Aortic smooth muscle cell (primary cell): ENCODE data around the gene C1QTNF12. TPM values are rescaled to one million over a fixed set of nuclear protein-coding genes. Genes with fewer than 3 reads are reported as not detected.

ENCODE experiments used
- total RNA-seq: library from RNA; depleted of rRNA; stranded (reverse); fragments of >200 nt; gene quantifications from 2 replicates; pipeline ENCODE4 v1.2.3, GENCODE V29; 2014

C1QTNF12 gene, protein sequence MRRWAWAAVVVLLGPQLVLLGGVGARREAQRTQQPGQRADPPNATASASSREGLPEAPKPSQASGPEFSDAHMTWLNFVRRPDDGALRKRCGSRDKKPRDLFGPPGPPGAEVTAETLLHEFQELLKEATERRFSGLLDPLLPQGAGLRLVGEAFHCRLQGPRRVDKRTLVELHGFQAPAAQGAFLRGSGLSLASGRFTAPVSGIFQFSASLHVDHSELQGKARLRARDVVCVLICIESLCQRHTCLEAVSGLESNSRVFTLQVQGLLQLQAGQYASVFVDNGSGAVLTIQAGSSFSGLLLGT
- total RNA-seq: 0.40 and 0.75 TPM in 2 replicates

DNA sequence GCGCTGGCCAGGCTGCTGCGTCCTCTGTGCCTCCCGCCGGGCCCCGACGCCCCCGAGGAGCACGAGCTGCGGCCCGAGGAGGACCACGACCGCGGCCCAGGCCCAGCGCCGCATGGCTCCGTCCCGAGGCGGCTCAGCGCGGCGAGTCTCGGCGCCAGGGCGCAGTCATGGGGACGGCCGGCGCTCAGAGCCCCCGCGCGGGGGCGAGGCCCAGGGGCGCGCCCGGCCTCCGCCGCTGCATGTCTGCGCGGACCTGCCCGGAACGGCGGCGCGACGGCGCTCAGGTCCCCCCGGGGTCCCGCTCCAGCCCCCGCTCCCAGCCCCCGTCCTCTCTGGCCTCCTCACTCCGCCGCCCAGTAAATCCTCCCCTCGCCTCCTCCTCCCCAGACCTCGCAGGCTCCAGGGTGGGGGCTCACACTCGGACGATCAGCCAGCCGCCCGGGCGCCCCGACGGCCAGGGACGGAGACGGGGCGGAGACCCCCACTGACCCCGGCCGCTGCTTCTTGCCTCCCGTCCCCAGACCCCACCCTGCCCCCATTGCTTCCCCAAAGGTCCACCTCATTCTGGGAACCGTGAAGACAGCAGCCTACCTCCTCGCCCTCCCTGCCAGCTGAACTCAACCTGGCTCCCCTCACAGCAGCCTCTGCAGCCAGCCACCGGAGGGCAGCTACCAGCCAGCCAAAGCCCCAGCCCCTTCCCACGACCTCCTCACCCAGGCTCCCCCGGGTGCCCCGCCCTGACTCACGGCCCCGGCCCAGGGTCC, at the start of gene C1QTNF12:
TSS of gene C1QTNF12 (minus strand) at position 146 of the 764 bp plus-strand sequence. CDS start at position 114, 32 bp downstream.

GRCh38 chr1:1273512-1274298, 27.2 kb upstream of the C1QTNF12 start, which contains the start of gene UBE2J2:
Gene UBE2J2, minus strand, starts transcription at chr1:1273854. Its CDS starts 5,862 bp downstream, at chr1:1267992.

DNA sequence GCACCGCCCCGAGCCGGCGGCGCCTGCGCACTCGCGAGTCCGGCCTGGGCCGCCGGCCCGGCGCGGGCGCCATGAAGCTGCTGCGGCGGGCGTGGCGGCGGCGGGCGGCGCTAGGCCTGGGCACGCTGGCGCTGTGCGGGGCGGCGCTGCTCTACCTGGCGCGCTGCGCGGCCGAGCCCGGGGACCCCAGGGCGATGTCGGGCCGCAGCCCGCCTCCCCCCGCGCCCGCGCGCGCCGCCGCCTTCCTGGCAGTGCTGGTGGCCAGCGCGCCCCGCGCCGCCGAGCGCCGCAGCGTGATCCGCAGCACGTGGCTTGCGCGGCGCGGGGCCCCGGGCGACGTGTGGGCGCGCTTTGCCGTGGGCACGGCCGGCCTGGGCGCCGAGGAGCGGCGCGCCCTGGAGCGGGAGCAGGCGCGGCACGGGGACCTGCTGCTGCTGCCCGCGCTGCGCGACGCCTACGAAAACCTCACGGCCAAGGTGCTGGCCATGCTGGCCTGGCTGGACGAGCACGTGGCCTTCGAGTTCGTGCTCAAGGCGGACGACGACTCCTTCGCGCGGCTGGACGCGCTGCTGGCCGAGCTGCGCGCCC, 14.2 kb downstream of the C1QTNF12 start, which contains the start of gene B3GALT6:
TSS of gene B3GALT6 (plus strand) at position 30 of the 588 bp plus-strand sequence. CDS start at position 72, 42 bp downstream.

GRCh38 chr1:1231400-1232207, 14.9 kb downstream of the C1QTNF12 start, which contains the start of gene SDF4:
Gene SDF4, minus strand, starts transcription at chr1:1232001. Its CDS starts 3,229 bp downstream, at chr1:1228772.

GRCh38 chr1:1213345-1214265, 32.9 kb downstream of the C1QTNF12 start, which contains the start of gene TNFRSF4:
Gene TNFRSF4, minus strand, starts transcription at chr1:1214153. Its CDS starts 26 bp downstream, at chr1:1214127.

DNA sequence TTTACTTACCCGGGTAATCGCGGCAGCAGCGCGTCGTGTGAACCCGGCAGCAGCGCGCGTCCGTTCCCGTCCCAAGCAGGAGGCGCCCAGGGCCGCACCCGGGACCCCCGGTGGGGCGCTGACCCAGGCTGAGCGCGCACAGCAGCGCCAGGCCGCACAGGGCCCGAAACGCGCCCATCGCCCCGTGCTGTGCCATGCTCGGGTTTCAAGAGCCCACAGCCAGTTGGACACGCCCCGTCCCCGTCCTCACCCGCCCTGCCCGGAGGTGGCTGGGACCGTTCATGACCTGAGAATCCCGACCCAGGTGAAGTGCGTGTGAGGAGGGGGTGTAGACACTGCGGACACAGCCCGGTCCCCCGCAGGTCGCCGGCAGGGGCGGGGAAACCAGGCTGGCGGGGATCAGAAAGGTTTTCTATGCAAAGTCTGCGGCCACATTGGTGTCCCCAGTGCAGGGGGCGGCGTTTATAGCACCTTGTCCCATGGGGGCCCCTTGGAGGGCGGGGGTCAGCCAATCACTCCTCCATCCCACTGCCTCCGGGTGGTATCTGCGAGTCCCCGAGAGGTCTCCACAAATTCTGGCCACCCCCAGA, 40.1 kb downstream of the C1QTNF12 start, which contains the start of gene TNFRSF18:
TSS of gene TNFRSF18 (minus strand) at position 217 of the 590 bp plus-strand sequence. CDS start at position 196, 21 bp downstream.

Other genes with a start within 250 kb of the C1QTNF12 start
- gene HES4, start 246.6 kb downstream of the C1QTNF12 start, total RNA-seq: 0.62 and 3.7 TPM in 2 replicates
- 91.6 and 99.7 TPM in 2 replicates for gene ISG15, start 233.2 kb downstream of the C1QTNF12 start, total RNA-seq
- 15.0 and 24.4 TPM in 2 replicates for gene AGRN, start 226.6 kb downstream of the C1QTNF12 start, total RNA-seq
- gene RNF223, start 172.4 kb downstream of the C1QTNF12 start, total RNA-seq: not detected in 2 replicates
- 4.5 and 5.6 TPM in 2 replicates for gene C1orf159, start 130.6 kb downstream of the C1QTNF12 start, total RNA-seq
- gene TTLL10, start 72.8 kb downstream of the C1QTNF12 start, total RNA-seq: not detected in 2 replicates
- gene TNFRSF18, start 40.1 kb downstream of the C1QTNF12 start, total RNA-seq: not detected in 2 replicates
- 0.12 and 0.13 TPM in 2 replicates for gene TNFRSF4, start 32.6 kb downstream of the C1QTNF12 start, total RNA-seq
- 116 and 143 TPM in 2 replicates for gene SDF4, start 14.7 kb downstream of the C1QTNF12 start, total RNA-seq
- gene B3GALT6, start 14.5 kb downstream of the C1QTNF12 start, total RNA-seq: 16.3 and 21.9 TPM in 2 replicates
- 25.6 and 34.3 TPM in 2 replicates for gene UBE2J2, start 27.1 kb upstream of the C1QTNF12 start, total RNA-seq
- gene SCNN1D, start 33.7 kb upstream of the C1QTNF12 start, total RNA-seq: 0.53 and 0.68 TPM in 2 replicates
- 35.4 and 38.3 TPM in 2 replicates for gene ACAP3, start 61.2 kb upstream of the C1QTNF12 start, total RNA-seq
- 11.4 and 16.8 TPM in 2 replicates for gene PUSL1, start 61.9 kb upstream of the C1QTNF12 start, total RNA-seq
- 57.1 and 58.8 TPM in 2 replicates for gene INTS11, start 77.9 kb upstream of the C1QTNF12 start, total RNA-seq
- 8.6 and 9.9 TPM in 2 replicates for gene CPTP, start 78.1 kb upstream of the C1QTNF12 start, total RNA-seq
- gene TAS1R3, start 84.6 kb upstream of the C1QTNF12 start, total RNA-seq: 0.06 and 0.26 TPM in 2 replicates
- gene DVL1, start 102.7 kb upstream of the C1QTNF12 start, total RNA-seq: 63.8 and 102 TPM in 2 replicates
- gene MXRA8, start 111.8 kb upstream of the C1QTNF12 start, total RNA-seq: 282 and 369 TPM in 2 replicates
- 98.4 and 131 TPM in 2 replicates for gene AURKAIP1, start 128.5 kb upstream of the C1QTNF12 start, total RNA-seq
- gene CCNL2, start 152.6 kb upstream of the C1QTNF12 start, total RNA-seq: 103 and 125 TPM in 2 replicates
- gene MRPL20, start 160.6 kb upstream of the C1QTNF12 start, total RNA-seq: 119 and 121 TPM in 2 replicates
- 0.37 and 0.40 TPM in 2 replicates for gene ANKRD65, start 174.6 kb upstream of the C1QTNF12 start, total RNA-seq
- 1.6 and 2.5 TPM in 2 replicates for gene VWA1, start 189.0 kb upstream of the C1QTNF12 start, total RNA-seq
- 0.56 and 0.66 TPM in 2 replicates for gene ATAD3C, start 203.0 kb upstream of the C1QTNF12 start, total RNA-seq
- 14.2 and 22.7 TPM in 2 replicates for gene ATAD3B, start 225.0 kb upstream of the C1QTNF12 start, total RNA-seq